ENCODE data around the gene SHE.

DNA sequence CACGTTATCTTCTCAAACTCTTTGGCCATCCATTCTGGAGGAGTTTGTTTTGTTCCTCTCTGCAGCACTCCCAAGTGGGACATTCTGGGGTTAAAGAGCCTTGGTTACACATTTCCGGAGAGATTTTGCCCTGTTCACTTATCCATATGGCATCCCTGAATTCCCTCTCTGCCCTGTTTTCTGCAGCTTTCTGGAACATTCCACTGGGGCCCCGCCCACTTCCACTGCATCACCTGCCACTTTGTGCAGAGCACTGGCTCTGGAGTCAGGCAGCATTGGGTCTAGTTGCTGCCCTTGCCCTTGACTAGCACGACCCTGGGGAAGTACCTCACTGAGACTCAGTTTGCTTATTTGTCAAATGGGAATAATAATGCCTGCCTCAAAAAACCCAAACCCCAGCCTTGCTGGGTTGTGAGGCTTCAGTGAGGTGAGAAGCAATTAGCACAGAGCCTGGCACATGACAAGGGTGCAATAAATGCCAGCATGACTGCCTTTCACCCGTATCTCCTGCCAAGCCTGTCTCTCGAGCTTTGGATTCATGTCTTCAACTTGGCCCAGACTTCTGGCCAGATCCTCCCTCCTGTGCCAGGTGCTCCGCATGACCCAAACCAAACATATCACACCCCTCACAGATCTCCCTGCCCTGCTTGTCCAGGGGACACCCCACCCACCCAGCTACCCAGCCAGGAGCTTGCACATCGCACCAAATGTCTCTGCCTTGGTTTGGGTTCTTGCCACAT, 58.8 kb downstream of the SHE start:
- TF ChIP-seq, protein P1, sequence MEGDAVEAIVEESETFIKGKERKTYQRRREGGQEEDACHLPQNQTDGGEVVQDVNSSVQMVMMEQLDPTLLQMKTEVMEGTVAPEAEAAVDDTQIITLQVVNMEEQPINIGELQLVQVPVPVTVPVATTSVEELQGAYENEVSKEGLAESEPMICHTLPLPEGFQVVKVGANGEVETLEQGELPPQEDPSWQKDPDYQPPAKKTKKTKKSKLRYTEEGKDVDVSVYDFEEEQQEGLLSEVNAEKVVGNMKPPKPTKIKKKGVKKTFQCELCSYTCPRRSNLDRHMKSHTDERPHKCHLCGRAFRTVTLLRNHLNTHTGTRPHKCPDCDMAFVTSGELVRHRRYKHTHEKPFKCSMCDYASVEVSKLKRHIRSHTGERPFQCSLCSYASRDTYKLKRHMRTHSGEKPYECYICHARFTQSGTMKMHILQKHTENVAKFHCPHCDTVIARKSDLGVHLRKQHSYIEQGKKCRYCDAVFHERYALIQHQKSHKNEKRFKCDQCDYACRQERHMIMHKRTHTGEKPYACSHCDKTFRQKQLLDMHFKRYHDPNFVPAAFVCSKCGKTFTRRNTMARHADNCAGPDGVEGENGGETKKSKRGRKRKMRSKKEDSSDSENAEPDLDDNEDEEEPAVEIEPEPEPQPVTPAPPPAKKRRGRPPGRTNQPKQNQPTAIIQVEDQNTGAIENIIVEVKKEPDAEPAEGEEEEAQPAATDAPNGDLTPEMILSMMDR (IDR thresholded peaks at IDR 0.05), result no peak
- TF ChIP-seq POLR2A (IDR thresholded peaks at IDR 0.05), result no peak
